ENCODE data around the gene CATSPERB.

GRCh38 chr14:91548108-91548507 lies 183.8 kb downstream of the CATSPERB start:
- TF ChIP-seq CTCF (tag by site-specific recombination; IDR thresholded peaks at IDR 0.05) (no peak), ZNF621 (tag by site-specific recombination; IDR thresholded peaks at IDR 0.05) (no peak), ZNF223 (tag by site-specific recombination; IDR thresholded peaks at IDR 0.05) (no peak), ZBTB7A (tag by site-specific recombination; IDR thresholded peaks at IDR 0.05; ENCODE audit: low read depth) (no peak), ZBTB49 (tag by site-specific recombination; IDR thresholded peaks at IDR 0.05; ENCODE audit: low read depth) (no peak), KLF1 (tag by site-specific recombination; IDR thresholded peaks at IDR 0.05) (no peak)

Measured in HEK293 (cell line).